AG09309 (cell line): ENCODE results near the gene CACNG4.

Experiments
- DNase-seq: peaks from one replicate; pipeline ENCODE4 v3.0.0-alpha.2; 2010; ENCODE audit warnings: low read depth
- H3K4me3 ChIP-seq: 2 replicates; pipeline ENCODE4 v1.5.1; 2011; ENCODE audit warnings: mild to moderate bottlenecking, low read depth, low read length, moderate library complexity; ENCODE audit not compliant: control insufficient read depth
- TF ChIP-seq, protein P1 (sequence below): IDR thresholded peaks from 2 replicates; pipeline ENCODE4 v1.5.1; 2011; ENCODE audit warnings: mild to moderate bottlenecking, low read depth, low read length, inconsistent platforms; ENCODE audit not compliant: insufficient read depth, control insufficient read depth; ENCODE audit errors: missing control alignments

CACNG4 gene

DNA sequence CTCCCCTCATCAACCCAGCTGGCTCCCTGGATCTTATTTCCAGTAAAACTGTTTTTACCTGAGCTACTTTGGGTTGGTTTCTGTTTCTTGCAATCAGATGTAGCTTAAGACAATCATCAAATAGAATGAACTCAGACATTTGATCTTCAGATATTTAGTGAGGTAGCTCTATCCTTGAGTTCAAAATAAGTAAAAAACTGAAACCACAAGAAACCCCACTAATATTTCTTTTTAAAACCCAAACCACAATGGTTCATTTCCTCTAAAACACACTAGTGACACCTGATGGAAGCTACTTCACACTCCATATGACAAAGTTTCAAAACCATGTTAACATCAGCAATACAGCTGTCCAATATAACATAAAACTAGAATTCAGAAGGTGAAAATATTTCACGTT lies 117.6 kb downstream of the CACNG4 start:
- TF ChIP-seq, protein P1, sequence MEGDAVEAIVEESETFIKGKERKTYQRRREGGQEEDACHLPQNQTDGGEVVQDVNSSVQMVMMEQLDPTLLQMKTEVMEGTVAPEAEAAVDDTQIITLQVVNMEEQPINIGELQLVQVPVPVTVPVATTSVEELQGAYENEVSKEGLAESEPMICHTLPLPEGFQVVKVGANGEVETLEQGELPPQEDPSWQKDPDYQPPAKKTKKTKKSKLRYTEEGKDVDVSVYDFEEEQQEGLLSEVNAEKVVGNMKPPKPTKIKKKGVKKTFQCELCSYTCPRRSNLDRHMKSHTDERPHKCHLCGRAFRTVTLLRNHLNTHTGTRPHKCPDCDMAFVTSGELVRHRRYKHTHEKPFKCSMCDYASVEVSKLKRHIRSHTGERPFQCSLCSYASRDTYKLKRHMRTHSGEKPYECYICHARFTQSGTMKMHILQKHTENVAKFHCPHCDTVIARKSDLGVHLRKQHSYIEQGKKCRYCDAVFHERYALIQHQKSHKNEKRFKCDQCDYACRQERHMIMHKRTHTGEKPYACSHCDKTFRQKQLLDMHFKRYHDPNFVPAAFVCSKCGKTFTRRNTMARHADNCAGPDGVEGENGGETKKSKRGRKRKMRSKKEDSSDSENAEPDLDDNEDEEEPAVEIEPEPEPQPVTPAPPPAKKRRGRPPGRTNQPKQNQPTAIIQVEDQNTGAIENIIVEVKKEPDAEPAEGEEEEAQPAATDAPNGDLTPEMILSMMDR: no peak
- H3K4me3 ChIP-seq: no peak overlapping the region

More for the DNA sequence above, 117.6 kb downstream of the CACNG4 start:
- DNase-seq: no peak
